Gastrocnemius medialis (tissue), 4 donors: ENCODE measurements around the gene TK2.
"Not testable (repeated sequence)": the region's sequence is repeated elsewhere in the genome, so short reads cannot be mapped to it uniquely, and the experiment has no call there.

ENCODE experiments used
- CTCF ChIP-seq, 5 experiments: fragments of 450-650 bp in 3 of 5; fragments of 200-600 bp in 2 of 5; sonication (generic) in 2 of 5; IDR thresholded peaks in 4 of 5; conservative IDR thresholded peaks in 1 of 5; 1 replicate in 4 of 5; 2 replicates in 1 of 5; pipeline ENCODE4 v1.5.1; 2016 to 2019; ENCODE audit warnings: antibody characterized with exemption in 5 of 5, mild to moderate bottlenecking in 3 of 5, moderate library complexity in 3 of 5
- POLR2A ChIP-seq, 2 donors: fragments of 450-650 bp; IDR thresholded peaks; one replicate each; pipeline ENCODE4 v1.6.1; 2017; ENCODE audit warnings: antibody characterized with exemption in 2 of 2, mild to moderate bottlenecking in 2 of 2, moderate library complexity in 2 of 2

- not testable (repeated sequence) for TF ChIP-seq CTCF (IDR thresholded peaks at IDR 0.05 in 4 of 5, conservative IDR thresholded peaks at IDR 0.05 in 1 of 5); POLR2A (IDR thresholded peaks at IDR 0.05)
Measured at GRCh38 chr16:66466636-66467035, 83.3 kb downstream of the TK2 start.
